Stimulated activated CD4-positive, alpha-beta T cell treated with anti-CD3 and anti-CD28 coated beads, Interleukin-4, amount 100 ng/mL, for 48 hours (primary cell): ENCODE data around the gene OTUD5.
"Not testable (repeated sequence)": the region's sequence is repeated elsewhere in the genome, so short reads cannot be mapped to it uniquely, and the experiment has no call there.

Experiments used
- DNase-seq, 2 donors: peaks; one replicate each; pipeline ENCODE4 v3.0.0-alpha.2; 2020; ENCODE audit warnings: low read depth in 2 of 2

The OTUD5 gene

GRCh38 chrX:48890296-48890925 lies 67.0 kb downstream of the OTUD5 start:
- no peak for DNase-seq

GRCh38 chrX:48886586-48886985 lies 70.8 kb downstream of the OTUD5 start:
- not testable (repeated sequence) for DNase-seq

- DNase-seq: no peak
Observed at GRCh38 chrX:48883729-48884128, 73.7 kb downstream of the OTUD5 start.

GRCh38 chrX:48876944-48877343 lies 80.5 kb downstream of the OTUD5 start:
- not testable (repeated sequence) for DNase-seq
